HL-60 (cell line): ENCODE results near the gene TLR9.

Source experiments
- DNase-seq, 2 experiments: peaks; one replicate each; pipeline ENCODE4 v3.0.0-alpha.2; 2010 to 2020; ENCODE audit warnings: low read depth in 1 of 2, low spot score in 1 of 2
- H3K27ac ChIP-seq: fragments of 250-450 bp; sonication (Bioruptor Pico); replicated peaks from 2 replicates; pipeline ENCODE4 v1.5.1; 2020; ENCODE audit warnings: mild to moderate bottlenecking, moderate library complexity
- H3K27me3 ChIP-seq: fragments of 250-450 bp; sonication (Bioruptor Pico); 2 replicates; pipeline ENCODE4 v1.5.1; 2021; ENCODE audit warnings: mild to moderate bottlenecking, moderate library complexity; ENCODE audit not compliant: insufficient read depth, poor library complexity, severe bottlenecking
- H3K4me3 ChIP-seq: replicated peaks from 2 replicates; pipeline ENCODE4 v1.5.1; 2011; ENCODE audit warnings: mild to moderate bottlenecking, control low read depth, low read length; ENCODE audit not compliant: insufficient read depth
- CTCF ChIP-seq: IDR thresholded peaks from one replicate; pipeline ENCODE4 v1.5.1; 2011; ENCODE audit warnings: low read length, control low read depth, inconsistent platforms; ENCODE audit not compliant: insufficient read depth
- GABPA ChIP-seq: IDR thresholded peaks from 2 replicates; pipeline ENCODE4 v1.6.1; 2012; ENCODE audit warnings: low read depth
- POLR2AphosphoS5 ChIP-seq: IDR thresholded peaks from 2 replicates; pipeline ENCODE4 v1.6.1; 2012; ENCODE audit warnings: low read depth
- REST ChIP-seq: IDR thresholded peaks from 2 replicates; pipeline ENCODE4 v1.6.1; 2012; ENCODE audit warnings: low read depth; ENCODE audit not compliant: insufficient replicate concordance
- SPI1 ChIP-seq: IDR thresholded peaks from 2 replicates; pipeline ENCODE4 v1.6.1; 2012; ENCODE audit warnings: low read depth, mild to moderate bottlenecking, borderline replicate concordance

TLR9 gene

GRCh38 chr3:52256159-52256558 is 30.7 kb upstream of the TLR9 start:
- TF ChIP-seq CTCF: no peak
- TF ChIP-seq REST: no peak
- no peak for TF ChIP-seq GABPA
- no peak for TF ChIP-seq POLR2AphosphoS5
- no peak for TF ChIP-seq SPI1
- H3K27ac ChIP-seq: peak overlapping the region; percentile 23; the same call in 1 of the 2 replicates
- H3K27me3 ChIP-seq: no peaks in the 10 kb centered on the region
- H3K4me3 ChIP-seq: no peak overlapping the region
- DNase-seq: no peak

- DNase-seq: no peak
- H3K27me3 ChIP-seq: no peaks in the 10 kb centered on the region
- peak overlapping the region; percentile 61; the same call in 1 of the 2 replicates for H3K27ac ChIP-seq
- no peak overlapping the region for H3K4me3 ChIP-seq
- TF ChIP-seq GABPA (no peak), POLR2AphosphoS5 (peak; percentile 42), CTCF (no peak), SPI1 (no peak), REST (no peak)
Measured at GRCh38 chr3:52254608-52255007, 29.2 kb upstream of the TLR9 start.

- Histone ChIP-seq H3K4me3 (no peak overlapping the region), H3K27ac (peak overlapping the region; percentile 61), H3K27me3 (no peaks in the 10 kb centered on the region)
- peak; percentile 90 to 93 for DNase-seq
- TF ChIP-seq SPI1: peak; percentile 99
- peak; percentile 93 for TF ChIP-seq POLR2AphosphoS5
- no peak for TF ChIP-seq REST
- no peak for TF ChIP-seq CTCF
- TF ChIP-seq GABPA: no peak
Measured at GRCh38 chr3:52253314-52254304, 28.2 kb upstream of the TLR9 start.
